Lung (tissue), 12 donors: ENCODE measurements around the gene RAP1GAP2. TPM values are rescaled to one million over a fixed set of nuclear protein-coding genes. Genes with fewer than 3 reads are reported as not detected.

Source experiments
- ATAC-seq: fragments of 200-7000 bp; cut with Tn5 transposase; one replicate; pipeline ENCODE4 v1.9.1; 2020; ENCODE audit warnings: moderate number of reproducible peaks; ENCODE audit not compliant: insufficient read depth, low FRiP score
- DNase-seq, 3 donors: peaks; one replicate each; pipeline ENCODE4 v3.0.0-alpha.2; 2013 to 2017
- H3K27ac ChIP-seq, 2 donors: one replicate each; pipeline ENCODE4 v1.5.1; 2013; ENCODE audit warnings: mild to moderate bottlenecking in 2 of 2, moderate library complexity in 2 of 2, control low read depth in 1 of 2, inconsistent platforms in 1 of 2, low read depth in 1 of 2, low read length in 1 of 2
- H3K27me3 ChIP-seq, 3 donors: one replicate each; pipeline ENCODE4 v1.5.1; 2013; ENCODE audit warnings: low read length in 2 of 3; ENCODE audit not compliant: control insufficient read depth in 3 of 3, insufficient read depth in 3 of 3
- H3K36me3 ChIP-seq, 4 donors: one replicate each; pipeline ENCODE4 v1.5.1; 2013; ENCODE audit warnings: low read length in 4 of 4, mild to moderate bottlenecking in 1 of 4, moderate library complexity in 1 of 4; ENCODE audit not compliant: control insufficient read depth in 4 of 4, insufficient read depth in 4 of 4
- H3K4me1 ChIP-seq, 5 donors: one replicate each; pipeline ENCODE4 v1.5.1; 2013; ENCODE audit warnings: low read length in 5 of 5, mild to moderate bottlenecking in 2 of 5, moderate library complexity in 1 of 5; ENCODE audit not compliant: control insufficient read depth in 5 of 5, insufficient read depth in 5 of 5
- H3K4me3 ChIP-seq: one replicate; pipeline ENCODE4 v1.5.1; 2013; ENCODE audit warnings: mild to moderate bottlenecking, control low read depth, moderate library complexity
- H3K9ac ChIP-seq, 2 donors: one replicate each; pipeline ENCODE4 v1.5.1; 2013; ENCODE audit warnings: low read length in 2 of 2, control low read depth in 1 of 2; ENCODE audit not compliant: insufficient read depth in 1 of 2
- H3K9me3 ChIP-seq, 4 donors: one replicate each; pipeline ENCODE4 v1.5.1; 2013; ENCODE audit warnings: low read length in 3 of 4, mild to moderate bottlenecking in 1 of 4, moderate library complexity in 1 of 4; ENCODE audit not compliant: control insufficient read depth in 4 of 4, insufficient read depth in 3 of 4
- WGBS, 2 donors: extraction: QIAGEN DNeasy Blood & Tissue Kit; methylation state at CpG; one replicate each; pipeline ENCODE4 v1.1.7; 2013; 5-methylcytosine and 5-hydroxymethylcytosine counted together
- polyA plus RNA-seq, 2 donors: library from polyadenylated mRNA; stranded (reverse); fragments of 200-250 nt; gene quantifications; one replicate each; pipeline ENCODE4 v1.2.1, GENCODE V29; 2013
- total RNA-seq, 2 donors: library from RNA; depleted of rRNA in 1 of 2; stranded (reverse); fragments of >200 nt in 1 of 2; gene quantifications; one replicate each; pipeline ENCODE4 v1.2.1, GENCODE V29; 2014 to 2021
- TF ChIP-seq, protein P1 (sequence below): IDR thresholded peaks from 2 replicates; pipeline ENCODE4 v1.5.1; 2012; ENCODE audit warnings: mild to moderate bottlenecking; ENCODE audit errors: control extremely low read depth, extremely low read depth
- donor health status: control.
- donor health status: control.
- donor health status: Bipolar disorder and iron deficiency.
- donor health status: healthy.
- donor health status: DM: yes; HTN: yes; CAD: no.

Gene RAP1GAP2
- total and polyA plus RNA-seq, 4 donors = 5.3 to 16.7 (median 6.0) TPM

DNA sequence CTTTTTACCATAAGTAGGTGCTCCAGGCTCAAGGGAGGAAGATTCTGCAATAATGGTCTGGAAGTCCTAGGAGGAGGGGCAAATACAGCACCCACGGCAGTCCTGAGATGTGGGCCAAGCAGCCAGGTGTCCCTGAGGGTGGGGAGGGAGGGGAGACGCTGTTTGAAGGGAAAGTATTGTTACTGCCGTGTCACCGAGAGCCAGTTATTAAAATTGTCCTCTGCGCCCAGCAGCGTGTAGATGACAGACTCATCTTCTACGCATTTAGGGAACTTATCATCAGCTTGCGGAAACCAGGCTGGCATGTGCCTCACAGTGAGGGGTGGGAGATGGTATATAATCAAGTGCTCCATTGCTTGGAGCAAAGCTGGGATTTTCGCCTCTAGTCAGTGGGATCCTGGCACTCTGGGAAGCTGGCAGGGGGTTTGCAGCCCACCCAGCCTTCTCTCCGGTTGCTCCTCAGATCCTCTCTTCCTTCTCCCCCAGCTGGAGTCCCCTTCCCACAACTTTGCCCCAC, 162.5 kb downstream of the RAP1GAP2 start:
- Histone ChIP-seq H3K27me3 (no peaks in the 10 kb centered on the region), H3K27ac (no peak overlapping the region), H3K4me3 (no peak overlapping the region), H3K9ac (no peak overlapping the region), H3K4me1 (peaks cover 0 to 8% (median 0%) of the 10 kb centered on the region in 5 donors), H3K36me3 (no peaks in the 10 kb centered on the region), H3K9me3 (no peaks in the 10 kb centered on the region)
- no peak for ATAC-seq
- 82 to 89% methylated on average over 10 of the region's 10 CpGs for WGBS, 2 donors
- TF ChIP-seq, protein P1, sequence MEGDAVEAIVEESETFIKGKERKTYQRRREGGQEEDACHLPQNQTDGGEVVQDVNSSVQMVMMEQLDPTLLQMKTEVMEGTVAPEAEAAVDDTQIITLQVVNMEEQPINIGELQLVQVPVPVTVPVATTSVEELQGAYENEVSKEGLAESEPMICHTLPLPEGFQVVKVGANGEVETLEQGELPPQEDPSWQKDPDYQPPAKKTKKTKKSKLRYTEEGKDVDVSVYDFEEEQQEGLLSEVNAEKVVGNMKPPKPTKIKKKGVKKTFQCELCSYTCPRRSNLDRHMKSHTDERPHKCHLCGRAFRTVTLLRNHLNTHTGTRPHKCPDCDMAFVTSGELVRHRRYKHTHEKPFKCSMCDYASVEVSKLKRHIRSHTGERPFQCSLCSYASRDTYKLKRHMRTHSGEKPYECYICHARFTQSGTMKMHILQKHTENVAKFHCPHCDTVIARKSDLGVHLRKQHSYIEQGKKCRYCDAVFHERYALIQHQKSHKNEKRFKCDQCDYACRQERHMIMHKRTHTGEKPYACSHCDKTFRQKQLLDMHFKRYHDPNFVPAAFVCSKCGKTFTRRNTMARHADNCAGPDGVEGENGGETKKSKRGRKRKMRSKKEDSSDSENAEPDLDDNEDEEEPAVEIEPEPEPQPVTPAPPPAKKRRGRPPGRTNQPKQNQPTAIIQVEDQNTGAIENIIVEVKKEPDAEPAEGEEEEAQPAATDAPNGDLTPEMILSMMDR = no peak
- DNase-seq = no peak

- DNase-seq (no peak), ATAC-seq (no peak)
- Histone ChIP-seq H3K9me3 (no peaks in the 10 kb centered on the region), H3K4me1 (peaks cover 0 to 8% (median 0%) of the 10 kb centered on the region in 5 donors), H3K27ac (no peak overlapping the region), H3K4me3 (no peak overlapping the region), H3K9ac (no peak overlapping the region), H3K36me3 (no peaks in the 10 kb centered on the region), H3K27me3 (no peaks in the 10 kb centered on the region)
- 95 to 96% methylated on average over 19 of the region's 19 CpGs for WGBS, 2 donors
- TF ChIP-seq, protein P1 = no peak
Observed at GRCh38 chr17:2959371-2960130, 163.3 kb downstream of the RAP1GAP2 start.

GRCh38 chr17:2961446-2961845, 165.2 kb downstream of the RAP1GAP2 start:
- Histone ChIP-seq H3K36me3 (no peaks in the 10 kb centered on the region), H3K27ac (no peak overlapping the region), H3K4me1 (peaks cover 0 to 8% (median 0%) of the 10 kb centered on the region in 5 donors), H3K27me3 (peaks cover 0 to 3% (median 0%) of the 10 kb centered on the region in 3 donors), H3K9ac (no peak overlapping the region), H3K4me3 (no peak overlapping the region), H3K9me3 (no peaks in the 10 kb centered on the region)
- ATAC-seq (no peak), DNase-seq (no peak)
- TF ChIP-seq, protein P1 = no peak
- 95 to 96% methylated on average over 8 of the region's 8 CpGs for WGBS, 2 donors
